IMR-90 (cell line): ENCODE data around the gene DAGLA. TPM values are rescaled to one million over a fixed set of nuclear protein-coding genes. Genes with fewer than 3 reads are reported as not detected.

Source experiments
- ATAC-seq: fragments of 200-7000 bp; cut with Tn5 transposase; 2 replicates; pipeline ENCODE4 v1.9.1; 2020; ENCODE audit warnings: low read depth, mild to moderate bottlenecking, moderate library complexity
- BruUV-seq: library from RNA; stranded (reverse); fragments of 400-500 nt; replicated peaks from 2 replicates; lab custom pipeline; 2021; lab: Mats Ljungman, UMichigan
- CTCF ChIA-PET: fragments of 300-600 bp; formaldehyde crosslinking; extraction: SDS; loops from one replicate; lab custom pipeline; 2021; ENCODE audit warnings: antibody characterized with exemption; lab: Yijun Ruan, JAX
- POLR2A ChIA-PET: fragments of 300-600 bp; sonication (Branson Sonifier 250); formaldehyde crosslinking; loops from one replicate; lab custom pipeline; 2022; ENCODE audit warnings: antibody characterized with exemption; ENCODE audit not compliant: unreplicated experiment; lab: Charles Lee
- DNase-seq: peaks from one replicate; pipeline ENCODE4 v3.0.0; 2013
- H2AFZ ChIP-seq: replicated peaks from 2 replicates; pipeline ENCODE3; 2013; ENCODE audit warnings: low read length, mild to moderate bottlenecking; ENCODE audit not compliant: poor library complexity
- H2AK5ac ChIP-seq: 2 replicates; pipeline ENCODE4 v1.6.1; 2013; ENCODE audit warnings: low read depth, low read length, inconsistent platforms
- H2AK9ac ChIP-seq: replicated peaks from 2 replicates; pipeline ENCODE3; 2013; ENCODE audit warnings: mild to moderate bottlenecking, low read depth, low read length, moderate library complexity; ENCODE audit not compliant: poor library complexity
- H2BK120ac ChIP-seq: 2 replicates; pipeline ENCODE4 v1.6.1; 2013; ENCODE audit warnings: low read depth, low read length, inconsistent platforms
- H2BK15ac ChIP-seq: 3 replicates; pipeline ENCODE4 v1.6.1; 2013; ENCODE audit warnings: low read depth, low read length, inconsistent platforms
- H2BK20ac ChIP-seq: 2 replicates; pipeline ENCODE4 v1.6.1; 2013; ENCODE audit warnings: low read depth, mild to moderate bottlenecking, inconsistent platforms, low read length, moderate library complexity
- H2BK5ac ChIP-seq: 2 replicates; pipeline ENCODE4 v1.6.1; 2013; ENCODE audit warnings: mild to moderate bottlenecking, low read depth, low read length, inconsistent platforms; ENCODE audit not compliant: poor library complexity, severe bottlenecking
- H3K14ac ChIP-seq: replicated peaks from 2 replicates; pipeline ENCODE4 v1.6.1; 2013; ENCODE audit warnings: low read depth, low read length, inconsistent platforms
- H3K18ac ChIP-seq: 2 replicates; pipeline ENCODE4 v1.6.1; 2013; ENCODE audit warnings: low read depth, low read length, control low read depth
- H3K23ac ChIP-seq: 2 replicates; pipeline ENCODE4 v1.6.1; 2013; ENCODE audit warnings: low read depth, low read length, inconsistent platforms
- H3K27ac ChIP-seq: 2 replicates; pipeline ENCODE4 v1.5.1; 2013; ENCODE audit warnings: mild to moderate bottlenecking, control low read depth, low read length; ENCODE audit not compliant: insufficient read depth
- H3K27me3 ChIP-seq: 2 replicates; pipeline ENCODE4 v1.6.1; 2013; ENCODE audit warnings: low read length; ENCODE audit not compliant: control insufficient read depth, insufficient read depth
- H3K36me3 ChIP-seq: 2 replicates; pipeline ENCODE4 v1.6.1; 2013; ENCODE audit warnings: low read length, mixed read lengths; ENCODE audit not compliant: control insufficient read depth, insufficient read depth
- H3K4ac ChIP-seq: 2 replicates; pipeline ENCODE4 v1.6.1; 2013; ENCODE audit warnings: low read depth, low read length, inconsistent platforms
- H3K4me1 ChIP-seq: 2 replicates; pipeline ENCODE4 v1.6.1; 2013; ENCODE audit warnings: low read length, mixed read lengths; ENCODE audit not compliant: control insufficient read depth, insufficient read depth
- H3K4me2 ChIP-seq: 2 replicates; pipeline ENCODE4 v1.6.1; 2013; ENCODE audit warnings: low read depth, mild to moderate bottlenecking, control low read depth, low read length, moderate library complexity
- H3K4me3 ChIP-seq: 2 replicates; pipeline ENCODE4 v1.5.1; 2013; ENCODE audit warnings: low read depth, mild to moderate bottlenecking, control low read depth, low read length, moderate library complexity; ENCODE audit not compliant: insufficient read depth
- H3K56ac ChIP-seq: 2 replicates; pipeline ENCODE4 v1.6.1; 2013; ENCODE audit warnings: low read length, inconsistent platforms; ENCODE audit not compliant: insufficient read depth; ENCODE audit errors: extremely low read depth
- H3K79me1 ChIP-seq, 2 experiments: 2 replicates each; pipeline ENCODE4 v1.6.1; 2013; ENCODE audit warnings: low read length in 2 of 2, inconsistent platforms in 1 of 2, low read depth in 1 of 2
- H3K9ac ChIP-seq: 2 replicates; pipeline ENCODE4 v1.6.1; 2013; ENCODE audit warnings: low read depth, low read length, control low read depth
- H3K9me1 ChIP-seq: 2 replicates; pipeline ENCODE4 v1.6.1; 2013; ENCODE audit warnings: low read length, inconsistent platforms; ENCODE audit not compliant: insufficient read depth
- H3K9me3 ChIP-seq: 2 replicates; pipeline ENCODE4 v1.6.1; 2013; ENCODE audit warnings: low read length; ENCODE audit not compliant: control insufficient read depth, insufficient read depth
- H4K20me1 ChIP-seq: 2 replicates; pipeline ENCODE4 v1.6.1; 2013; ENCODE audit warnings: low read length, inconsistent platforms; ENCODE audit not compliant: insufficient read depth
- H4K5ac ChIP-seq: 2 replicates; pipeline ENCODE4 v1.6.1; 2013; ENCODE audit warnings: mild to moderate bottlenecking, low read depth, low read length, control low read depth
- H4K8ac ChIP-seq, 2 experiments: 2 replicates each; pipeline ENCODE4 v1.6.1; 2013; ENCODE audit warnings: low read depth in 2 of 2, low read length in 2 of 2, control low read depth in 1 of 2, inconsistent platforms in 1 of 2
- H4K91ac ChIP-seq: 2 replicates; pipeline ENCODE4 v1.6.1; 2013; ENCODE audit warnings: low read depth, low read length, inconsistent platforms; ENCODE audit not compliant: insufficient read depth
- BHLHE40 ChIP-seq: fragments of 150-350 bp; IDR thresholded peaks from 2 replicates; pipeline ENCODE4 v1.6.1; 2016; ENCODE audit warnings: mild to moderate bottlenecking, low read depth, low read length
- CEBPB ChIP-seq: IDR thresholded peaks from 2 replicates; pipeline ENCODE4 v1.6.1; 2012; ENCODE audit warnings: low read depth, low read length, improper control_type of control experiment
- CTCF ChIP-seq: conservative IDR thresholded peaks from 2 replicates; pipeline ENCODE4 v1.5.1; 2012; ENCODE audit warnings: mild to moderate bottlenecking, low read depth, low read length, improper control_type of control experiment
- FOS ChIP-seq: fragments of 150-350 bp; IDR thresholded peaks from 2 replicates; pipeline ENCODE4 v1.6.1; 2016; ENCODE audit warnings: low read depth, low read length
- MAZ ChIP-seq: IDR thresholded peaks from 2 replicates; pipeline ENCODE4 v1.6.1; 2012; ENCODE audit warnings: low read depth, mild to moderate bottlenecking, low read length, improper control_type of control experiment, moderate library complexity, borderline replicate concordance
- MXI1 ChIP-seq: IDR thresholded peaks from 2 replicates; pipeline ENCODE4 v1.6.1; 2012; ENCODE audit warnings: low read depth, mild to moderate bottlenecking, low read length, moderate library complexity, borderline replicate concordance
- NFE2L2 ChIP-seq: fragments of 150-350 bp; IDR thresholded peaks from 2 replicates; pipeline ENCODE4 v1.6.1; 2016; ENCODE audit warnings: low read depth, mild to moderate bottlenecking, low read length
- RCOR1 ChIP-seq: IDR thresholded peaks from 2 replicates; pipeline ENCODE4 v1.6.1; 2012; ENCODE audit warnings: mild to moderate bottlenecking, low read length, improper control_type of control experiment; ENCODE audit not compliant: insufficient replicate concordance
- RFX5 ChIP-seq: IDR thresholded peaks from 2 replicates; pipeline ENCODE4 v1.8.0; 2012; ENCODE audit warnings: low read depth, mild to moderate bottlenecking, low read length, moderate library complexity
- SMC3 ChIP-seq: fragments of 150-350 bp; IDR thresholded peaks from 2 replicates; pipeline ENCODE4 v1.6.1; 2016; ENCODE audit warnings: low read depth, mild to moderate bottlenecking, antibody characterized with exemption, low read length, moderate library complexity
- WGBS, 2 experiments: methylation state at CpG; one replicate each; pipeline versions ENCODE4 v1.1.5 to v1.1.7; 2013; ENCODE audit warnings: missing lambda C conversion rate in 2 of 2; ENCODE audit not compliant: insufficient read length in 1 of 2; ENCODE audit errors: extremely low coverage in 2 of 2; 5-methylcytosine and 5-hydroxymethylcytosine counted together
- dilution Hi-C: fragments of 300-500 bp; cut with HindIII; formaldehyde crosslinking; loops from one replicate; pipeline ENCODE4 v1.14.3; 2018; ENCODE audit warnings: low sequenced_read_pairs; ENCODE audit not compliant: unreplicated experiment
- in situ Hi-C: fragments of 300-500 bp; cut with MboI; formaldehyde crosslinking; loops from 3 replicates; pipeline ENCODE4 v1.14.3; 2019; ENCODE audit warnings: low sequenced_read_pairs, inconsistent platforms, mixed read lengths
- intact Hi-C: fragments of 100-400 bp; cut with micrococcal nuclease; formaldehyde crosslinking; loops from 2 replicates; pipeline ENCODE4 v1.10.0; 2022
- polyA plus RNA-seq, 3 experiments: library from polyadenylated mRNA; depleted of rRNA; stranded (reverse); fragments of >200 nt; gene quantifications; 2 replicates each; pipeline ENCODE4 v1.2.3, GENCODE V29; 2012; ENCODE audit warnings: low replicate concordance in 1 of 3
- total RNA-seq: library from RNA; depleted of rRNA; stranded (reverse); fragments of >200 nt; gene quantifications from 2 replicates; pipeline ENCODE4 v1.2.3, GENCODE V29; 2012

Gene DAGLA
- total and polyA plus RNA-seq, 2 of the 4 experiments (the other 2 are of a cell fraction): 0.90 to 3.8 TPM

GRCh38 chr11:61675826-61676225, 4.4 kb upstream of the DAGLA start:
- no peak overlapping the region for H3K4me3 ChIP-seq
- POLR2A ChIA-PET: no interaction called here
- ATAC-seq: peak; percentile 44

More at GRCh38 chr11:61675826-61676225, 4.4 kb upstream of the DAGLA start:
- DNase-seq: peak; percentile 29
- Histone ChIP-seq H3K27me3 (peaks cover 55% of the 10 kb centered on the region), H3K27ac (no peak overlapping the region), H2BK20ac (no peak overlapping the region), H2AK5ac (no peak overlapping the region), H4K91ac (no peak overlapping the region), H3K36me3 (no peaks in the 10 kb centered on the region), H3K4me1 (peaks cover 3% of the 10 kb centered on the region; the same call in 1 of the 2 replicates), H2BK15ac (no peak overlapping the region), H3K9ac (no peak overlapping the region), H3K9me3 (no peaks in the 10 kb centered on the region), H3K9me1 (peaks cover 2% of the 10 kb centered on the region; the same call in 1 of the 2 replicates), H3K18ac (no peak overlapping the region), H2BK5ac (no peak overlapping the region), H3K79me1 (no peaks in the 10 kb centered on the region), H3K56ac (no peak overlapping the region), H3K4ac (no peak overlapping the region), H2BK120ac (no peak overlapping the region), H4K5ac (no peak overlapping the region), H3K23ac (no peak overlapping the region), H4K20me1 (no peaks in the 10 kb centered on the region), H3K4me2 (no peak overlapping the region), H4K8ac (no peak overlapping the region), H3K14ac (no peak overlapping the region), H2AK9ac (no peak overlapping the region), H2AFZ (no peak overlapping the region)
- intact Hi-C loops: no loop called here
- WGBS, 2 experiments: 11% methylated on average over 3 of the region's 5 CpGs; no CpG with 5 or more reads in 1 of the 2 experiments
- no peak for TF ChIP-seq CTCF
- no peak for TF ChIP-seq RFX5
- no peak for TF ChIP-seq MXI1
- no peak for TF ChIP-seq CEBPB
- no peak for TF ChIP-seq FOS
- TF ChIP-seq SMC3: no peak
- no peak for TF ChIP-seq RCOR1
- TF ChIP-seq MAZ: no peak
- no peak for TF ChIP-seq NFE2L2
- no peak for TF ChIP-seq BHLHE40
- dilution Hi-C loops: no loop called here
- no TSS peak for BruUV-seq
- CTCF ChIA-PET: interaction anchor here (0.6 to 1.2 kb wide), 3 partner anchors 10 to 58 kb away, joined by 4 to 5 read pairs (median 4); no protein-coding TSS in a partner anchor
- in situ Hi-C loops: no loop called here
